BJ (cell line): ENCODE measurements around the gene RSAD1. TPM values are rescaled to one million over a fixed set of nuclear protein-coding genes. Genes with fewer than 3 reads are reported as not detected.

Source experiments
- CTCF ChIA-PET: fragments of 350-600 bp; formaldehyde crosslinking; extraction: SDS; loops from one replicate; lab custom pipeline; 2021; ENCODE audit warnings: antibody characterized with exemption, inconsistent platforms; lab: Yijun Ruan, JAX
- POLR2A ChIA-PET: fragments of 300-600 bp; sonication (Branson Sonifier 250); formaldehyde crosslinking; extraction: SDS; loops from one replicate; lab custom pipeline; 2021; ENCODE audit warnings: antibody characterized with exemption; lab: Charles Lee
- DNase-seq: peaks from one replicate; pipeline ENCODE4 v3.0.0-alpha.2; 2011; ENCODE audit warnings: low read depth
- H3K27me3 ChIP-seq: 2 replicates; pipeline ENCODE4 v1.6.0; 2011; ENCODE audit warnings: low read length; ENCODE audit not compliant: control insufficient read depth, insufficient read depth
- H3K36me3 ChIP-seq: 2 replicates; pipeline ENCODE4 v1.5.1; 2011; ENCODE audit warnings: low read length; ENCODE audit not compliant: control insufficient read depth, insufficient read depth
- H3K4me3 ChIP-seq: 2 replicates; pipeline ENCODE4 v1.5.1; 2011; ENCODE audit warnings: low read depth, mild to moderate bottlenecking, control low read depth, low read length
- polyA plus RNA-seq: library from polyadenylated mRNA; depleted of rRNA; stranded (reverse); fragments of >200 nt; gene quantifications from 2 replicates; pipeline ENCODE4 v1.2.3, GENCODE V29; 2011
- TF ChIP-seq, protein P1 (sequence below): IDR thresholded peaks from 2 replicates; pipeline ENCODE4 v1.5.1; 2011; ENCODE audit warnings: low read depth, mild to moderate bottlenecking, control low read depth, inconsistent platforms, low read length, moderate library complexity; ENCODE audit not compliant: insufficient read depth

The RSAD1 gene
- polyA plus RNA-seq, 1 experiment = 22.6 TPM

DNA sequence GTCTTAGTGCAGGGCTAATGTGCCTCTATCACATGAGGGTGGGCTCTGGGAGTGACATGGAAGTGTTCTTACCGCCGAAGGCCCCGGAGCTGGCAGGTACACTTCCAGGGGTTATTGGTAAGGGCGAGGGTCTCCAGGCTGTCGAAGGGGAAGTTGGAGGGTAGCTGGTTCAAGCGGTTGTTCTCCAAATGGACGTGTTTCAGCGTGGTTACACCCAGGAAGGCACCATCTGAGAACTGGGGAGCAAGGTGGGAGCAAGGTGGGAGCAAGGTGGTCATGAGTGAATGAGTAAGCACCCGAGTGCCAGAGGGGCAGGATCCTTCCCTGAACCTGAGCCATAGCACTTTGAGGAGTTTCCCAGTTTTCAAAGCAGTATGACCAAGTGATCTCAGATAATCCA lies 13.0 kb upstream of the RSAD1 start:
- CTCF ChIA-PET = interaction anchor here (3.8 kb wide), 1 partner anchor 13 kb away, joined by 19 read pairs; the partner anchor contains the start of gene RSAD1
- no peak for DNase-seq
- H3K4me3 ChIP-seq = no peak overlapping the region
- H3K36me3 ChIP-seq = no peaks in the 10 kb centered on the region; the same call in none of the 2 replicates
- POLR2A ChIA-PET = no interaction called here
- peaks cover 20% of the 10 kb centered on the region for H3K27me3 ChIP-seq
- TF ChIP-seq, protein P1, sequence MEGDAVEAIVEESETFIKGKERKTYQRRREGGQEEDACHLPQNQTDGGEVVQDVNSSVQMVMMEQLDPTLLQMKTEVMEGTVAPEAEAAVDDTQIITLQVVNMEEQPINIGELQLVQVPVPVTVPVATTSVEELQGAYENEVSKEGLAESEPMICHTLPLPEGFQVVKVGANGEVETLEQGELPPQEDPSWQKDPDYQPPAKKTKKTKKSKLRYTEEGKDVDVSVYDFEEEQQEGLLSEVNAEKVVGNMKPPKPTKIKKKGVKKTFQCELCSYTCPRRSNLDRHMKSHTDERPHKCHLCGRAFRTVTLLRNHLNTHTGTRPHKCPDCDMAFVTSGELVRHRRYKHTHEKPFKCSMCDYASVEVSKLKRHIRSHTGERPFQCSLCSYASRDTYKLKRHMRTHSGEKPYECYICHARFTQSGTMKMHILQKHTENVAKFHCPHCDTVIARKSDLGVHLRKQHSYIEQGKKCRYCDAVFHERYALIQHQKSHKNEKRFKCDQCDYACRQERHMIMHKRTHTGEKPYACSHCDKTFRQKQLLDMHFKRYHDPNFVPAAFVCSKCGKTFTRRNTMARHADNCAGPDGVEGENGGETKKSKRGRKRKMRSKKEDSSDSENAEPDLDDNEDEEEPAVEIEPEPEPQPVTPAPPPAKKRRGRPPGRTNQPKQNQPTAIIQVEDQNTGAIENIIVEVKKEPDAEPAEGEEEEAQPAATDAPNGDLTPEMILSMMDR = no peak

DNA sequence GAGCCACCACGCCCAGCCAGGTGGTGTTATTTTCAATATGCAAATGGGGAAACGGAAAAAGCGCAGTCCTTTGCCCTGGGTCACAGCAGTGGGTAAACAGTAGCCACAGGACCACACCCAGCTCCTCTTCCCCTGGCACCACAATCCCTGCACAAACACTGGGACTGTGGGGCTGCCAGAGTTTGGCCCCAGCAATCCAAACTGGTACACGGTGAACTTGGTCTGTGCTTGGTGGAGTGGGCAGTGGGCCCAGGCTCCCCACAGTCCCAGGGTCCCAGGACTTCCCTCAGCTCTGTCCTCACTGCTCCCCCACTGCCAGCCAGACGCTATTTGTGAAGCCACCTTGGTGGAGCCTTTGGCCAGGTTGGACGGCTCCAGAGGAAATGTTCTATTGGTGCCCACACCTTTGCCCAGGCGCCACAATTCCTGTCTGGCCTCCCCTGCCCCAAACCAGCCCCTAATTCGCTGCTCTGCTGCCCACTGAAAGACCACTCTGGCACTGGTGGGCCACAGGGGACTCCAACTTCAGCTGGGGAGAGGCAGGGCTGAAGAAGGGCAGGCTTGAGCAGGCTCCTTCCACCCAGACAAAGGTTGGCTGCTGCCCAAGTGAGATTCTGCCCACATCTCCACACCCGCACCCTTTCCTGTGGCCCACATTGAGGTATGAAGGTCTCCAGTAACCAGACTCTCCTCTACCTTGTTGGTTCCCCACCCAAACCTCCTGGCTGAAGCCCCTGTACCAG lies 12.1 kb upstream of the RSAD1 start:
- Histone ChIP-seq H3K27me3 (peaks cover 20% of the 10 kb centered on the region), H3K36me3 (no peaks in the 10 kb centered on the region; the same call in none of the 2 replicates), H3K4me3 (no peak overlapping the region)
- CTCF ChIA-PET = interaction anchor here (0.6 to 3.8 kb wide), 2 partner anchors 12 to 96 kb away, joined by 3 to 19 read pairs; partner anchors contain the start of gene RSAD1
- DNase-seq = no peak
- TF ChIP-seq, protein P1 = no peak
- POLR2A ChIA-PET = no interaction called here

DNA sequence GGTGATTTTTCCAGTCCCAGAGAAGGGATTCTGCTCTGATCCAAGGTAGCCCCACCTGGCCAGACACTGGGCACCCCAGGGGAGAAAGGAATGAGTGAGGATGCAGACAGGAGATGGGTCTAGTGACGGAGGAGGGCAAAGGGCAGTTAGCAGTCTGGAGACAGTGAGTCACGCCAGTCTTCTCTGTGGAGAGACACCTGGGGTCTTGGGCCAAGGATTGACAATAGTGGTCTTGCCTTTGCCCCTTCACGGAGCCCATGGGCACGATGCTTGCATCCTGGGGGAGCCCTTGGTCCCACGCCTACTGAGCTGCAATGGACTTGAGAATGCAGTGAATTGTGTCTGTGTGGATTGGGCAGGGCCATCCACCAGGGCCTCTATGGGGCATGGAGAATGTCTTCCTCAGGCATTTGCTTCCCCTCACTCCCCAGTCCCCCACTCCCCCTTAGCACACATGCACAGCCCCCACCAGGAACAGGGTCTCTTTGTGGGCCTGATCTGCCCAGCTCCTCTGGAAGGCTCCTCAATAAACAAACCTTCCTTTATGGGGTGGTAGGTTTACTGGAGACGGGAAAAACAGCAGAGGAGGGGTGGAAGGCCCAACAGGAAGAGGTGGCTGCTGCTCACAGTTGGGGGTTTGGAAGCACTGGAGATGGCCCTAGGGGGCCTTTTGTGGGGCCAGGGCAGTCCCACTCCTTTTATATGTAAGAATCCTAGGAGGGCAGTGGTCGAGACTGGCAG lies 11.4 kb upstream of the RSAD1 start:
- POLR2A ChIA-PET = no interaction called here
- DNase-seq = no peak

DNA sequence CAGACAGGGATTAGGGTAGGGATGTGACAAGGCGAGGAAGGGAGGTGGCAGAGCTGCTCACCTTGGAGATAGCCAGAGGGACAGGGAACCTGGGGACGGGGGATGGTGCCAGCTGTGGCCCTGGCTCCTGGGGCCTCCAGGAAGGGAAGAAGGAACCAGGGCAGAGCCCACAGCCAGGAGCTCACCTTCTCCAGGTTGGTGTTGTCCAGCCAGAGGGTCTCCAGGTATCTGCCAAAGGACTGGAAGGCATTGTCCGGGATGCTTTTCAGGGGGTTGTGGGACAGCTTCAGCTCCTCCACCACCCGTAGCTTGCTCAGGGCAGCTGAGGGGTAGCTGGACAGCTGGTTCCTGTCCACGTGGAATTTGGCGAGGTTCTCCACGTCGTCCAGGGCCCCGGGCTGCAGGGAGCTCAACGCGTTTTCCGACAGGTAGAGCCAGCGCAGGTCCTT lies 10.8 kb upstream of the RSAD1 start:
- TF ChIP-seq, protein P1 = no peak
- CTCF ChIA-PET = interaction anchor here (0.8 to 3.8 kb wide), 3 partner anchors 11 to 14 kb away, joined by 4 to 19 read pairs (median 4); partner anchors contain the start of gene RSAD1
- no peaks in the 10 kb centered on the region; the same call in 1 of the 2 replicates for H3K36me3 ChIP-seq

More for the DNA sequence above, 11.4 kb upstream of the RSAD1 start:
- TF ChIP-seq, protein P1 = no peak
- Histone ChIP-seq H3K4me3 (no peak overlapping the region), H3K36me3 (no peaks in the 10 kb centered on the region; the same call in none of the 2 replicates), H3K27me3 (peaks cover 20% of the 10 kb centered on the region)
- CTCF ChIA-PET = interaction anchor here (0.6 to 3.8 kb wide), 3 partner anchors 11 to 97 kb away, joined by 3 to 19 read pairs (median 4); partner anchors contain the start of gene RSAD1

More for the DNA sequence above, 10.8 kb upstream of the RSAD1 start:
- POLR2A ChIA-PET = no interaction called here
- Histone ChIP-seq H3K4me3 (no peak overlapping the region), H3K27me3 (peaks cover 20% of the 10 kb centered on the region)
- no peak for DNase-seq
